Measurements from ENCODE around the gene ANKAR. TPM values are rescaled to one million over a fixed set of nuclear protein-coding genes. Genes with fewer than 3 reads are reported as not detected.

Gene ANKAR
- total RNA-seq, 1 experiment from 2014 or later, result 4.4 TPM

DNA sequence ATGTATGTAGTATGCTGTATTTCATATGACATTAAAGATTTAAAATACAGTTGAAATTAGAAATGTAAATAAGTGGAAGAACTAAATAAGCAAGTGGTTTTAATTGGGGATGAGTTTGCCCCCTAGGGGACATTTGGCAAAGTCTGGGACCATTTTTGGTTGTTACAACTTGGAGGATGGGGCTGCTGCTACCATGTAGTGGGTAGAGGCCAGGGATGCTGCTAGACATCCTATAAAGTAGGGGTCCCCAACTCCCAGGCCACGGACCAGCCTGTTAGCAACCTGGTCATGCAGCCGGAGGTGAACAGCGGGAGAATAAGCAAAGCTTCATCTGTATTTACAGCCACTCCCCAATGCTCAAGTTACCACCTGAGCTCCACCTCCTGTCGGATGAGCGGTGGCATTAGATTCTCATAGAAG lies 41.1 kb upstream of the ANKAR start:
- Histone ChIP-seq H3K4me3 (ENCODE audit: low read depth in 2 of 2, low read length in 2 of 2) (no peak overlapping the region), H3K27me3 (ENCODE audit: control insufficient read depth, insufficient read depth, low read length) (no peaks in the 10 kb centered on the region), H3K36me3 (ENCODE audit: control insufficient read depth, insufficient read depth, low read length) (no peaks in the 10 kb centered on the region), H3K9me3 (ENCODE audit: control insufficient read depth, insufficient read depth, low read depth, low read length) (no peaks in the 10 kb centered on the region), H3K4me1 (ENCODE audit: control insufficient read depth, insufficient read depth, low read length) (no peaks in the 10 kb centered on the region), H3K27ac (ENCODE audit: low read length) (no peak overlapping the region)
- ChIA-PET CTCF (no interaction called here), POLR2A (no interaction called here)
- no peak for DNase-seq (ENCODE audit: low read depth, low spot score)
- intact Hi-C loops (cut with micrococcal nuclease; ENCODE audit: unreplicated experiment) (no loop called here), in situ Hi-C loops (cut with HindIII; ENCODE audit: low pct_unique_long_range_greater_than_20kb, low sequenced_read_pairs) (no loop called here)
- no peak for ATAC-seq
- TF ChIP-seq, protein P1, sequence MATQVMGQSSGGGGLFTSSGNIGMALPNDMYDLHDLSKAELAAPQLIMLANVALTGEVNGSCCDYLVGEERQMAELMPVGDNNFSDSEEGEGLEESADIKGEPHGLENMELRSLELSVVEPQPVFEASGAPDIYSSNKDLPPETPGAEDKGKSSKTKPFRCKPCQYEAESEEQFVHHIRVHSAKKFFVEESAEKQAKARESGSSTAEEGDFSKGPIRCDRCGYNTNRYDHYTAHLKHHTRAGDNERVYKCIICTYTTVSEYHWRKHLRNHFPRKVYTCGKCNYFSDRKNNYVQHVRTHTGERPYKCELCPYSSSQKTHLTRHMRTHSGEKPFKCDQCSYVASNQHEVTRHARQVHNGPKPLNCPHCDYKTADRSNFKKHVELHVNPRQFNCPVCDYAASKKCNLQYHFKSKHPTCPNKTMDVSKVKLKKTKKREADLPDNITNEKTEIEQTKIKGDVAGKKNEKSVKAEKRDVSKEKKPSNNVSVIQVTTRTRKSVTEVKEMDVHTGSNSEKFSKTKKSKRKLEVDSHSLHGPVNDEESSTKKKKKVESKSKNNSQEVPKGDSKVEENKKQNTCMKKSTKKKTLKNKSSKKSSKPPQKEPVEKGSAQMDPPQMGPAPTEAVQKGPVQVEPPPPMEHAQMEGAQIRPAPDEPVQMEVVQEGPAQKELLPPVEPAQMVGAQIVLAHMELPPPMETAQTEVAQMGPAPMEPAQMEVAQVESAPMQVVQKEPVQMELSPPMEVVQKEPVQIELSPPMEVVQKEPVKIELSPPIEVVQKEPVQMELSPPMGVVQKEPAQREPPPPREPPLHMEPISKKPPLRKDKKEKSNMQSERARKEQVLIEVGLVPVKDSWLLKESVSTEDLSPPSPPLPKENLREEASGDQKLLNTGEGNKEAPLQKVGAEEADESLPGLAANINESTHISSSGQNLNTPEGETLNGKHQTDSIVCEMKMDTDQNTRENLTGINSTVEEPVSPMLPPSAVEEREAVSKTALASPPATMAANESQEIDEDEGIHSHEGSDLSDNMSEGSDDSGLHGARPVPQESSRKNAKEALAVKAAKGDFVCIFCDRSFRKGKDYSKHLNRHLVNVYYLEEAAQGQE (IDR thresholded peaks at IDR 0.05; ENCODE audit: insufficient read depth in 1 of 2, low read depth in 2 of 2, low read length in 1 of 2), result no peak
- TF ChIP-seq, protein P2, sequence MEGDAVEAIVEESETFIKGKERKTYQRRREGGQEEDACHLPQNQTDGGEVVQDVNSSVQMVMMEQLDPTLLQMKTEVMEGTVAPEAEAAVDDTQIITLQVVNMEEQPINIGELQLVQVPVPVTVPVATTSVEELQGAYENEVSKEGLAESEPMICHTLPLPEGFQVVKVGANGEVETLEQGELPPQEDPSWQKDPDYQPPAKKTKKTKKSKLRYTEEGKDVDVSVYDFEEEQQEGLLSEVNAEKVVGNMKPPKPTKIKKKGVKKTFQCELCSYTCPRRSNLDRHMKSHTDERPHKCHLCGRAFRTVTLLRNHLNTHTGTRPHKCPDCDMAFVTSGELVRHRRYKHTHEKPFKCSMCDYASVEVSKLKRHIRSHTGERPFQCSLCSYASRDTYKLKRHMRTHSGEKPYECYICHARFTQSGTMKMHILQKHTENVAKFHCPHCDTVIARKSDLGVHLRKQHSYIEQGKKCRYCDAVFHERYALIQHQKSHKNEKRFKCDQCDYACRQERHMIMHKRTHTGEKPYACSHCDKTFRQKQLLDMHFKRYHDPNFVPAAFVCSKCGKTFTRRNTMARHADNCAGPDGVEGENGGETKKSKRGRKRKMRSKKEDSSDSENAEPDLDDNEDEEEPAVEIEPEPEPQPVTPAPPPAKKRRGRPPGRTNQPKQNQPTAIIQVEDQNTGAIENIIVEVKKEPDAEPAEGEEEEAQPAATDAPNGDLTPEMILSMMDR (IDR thresholded peaks at IDR 0.05), result peak; percentile 42
- TF ChIP-seq TCF7L2 (IDR thresholded peaks at IDR 0.05; ENCODE audit: low read depth, low read length) (no peak), SIN3A (IDR thresholded peaks at IDR 0.05; ENCODE audit: borderline replicate concordance, insufficient read depth, low read depth, low read length) (no peak), POLR2AphosphoS5 (IDR thresholded peaks at IDR 0.05; ENCODE audit: low read depth, low read length) (no peak)
- no TSS peak for BruUV-seq (replicated peaks)

DNA sequence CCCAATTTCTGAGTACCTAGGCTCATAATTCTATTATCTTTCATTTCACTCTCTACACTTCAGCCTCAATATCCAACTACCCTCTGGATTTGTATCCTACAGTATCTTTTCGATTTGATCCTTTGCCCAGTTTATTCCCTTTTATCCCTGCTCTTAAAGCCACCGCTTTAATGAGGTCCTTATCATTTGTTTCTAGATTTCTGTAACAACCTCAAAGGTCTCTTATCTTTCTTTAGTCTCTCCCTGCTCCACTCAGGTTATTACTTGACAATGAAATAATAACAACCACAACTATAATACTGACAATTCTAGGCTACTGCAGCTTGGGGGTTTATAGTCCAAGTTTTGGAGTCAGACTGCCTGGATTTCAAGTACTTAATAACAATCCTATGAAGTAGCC lies 39.1 kb upstream of the ANKAR start:
- POLR2A ChIA-PET, result no interaction called here
- BruUV-seq (replicated peaks), result no TSS peak
- DNase-seq (ENCODE audit: low read depth, low spot score), result no peak
- H3K9me3 ChIP-seq (ENCODE audit: control insufficient read depth, insufficient read depth, low read depth, low read length), result no peaks in the 10 kb centered on the region
- H3K4me3 ChIP-seq (ENCODE audit: low read depth in 2 of 2, low read length in 2 of 2), result no peak overlapping the region
- H3K27ac ChIP-seq (ENCODE audit: low read length), result no peak overlapping the region
- in situ Hi-C loops (cut with HindIII; ENCODE audit: low pct_unique_long_range_greater_than_20kb, low sequenced_read_pairs), result no loop called here
- H3K27me3 ChIP-seq (ENCODE audit: control insufficient read depth, insufficient read depth, low read length), result no peaks in the 10 kb centered on the region
- H3K36me3 ChIP-seq (ENCODE audit: control insufficient read depth, insufficient read depth, low read length), result no peaks in the 10 kb centered on the region
- no peak for ATAC-seq
- no peaks in the 10 kb centered on the region for H3K4me1 ChIP-seq (ENCODE audit: control insufficient read depth, insufficient read depth, low read length)
- CTCF ChIA-PET, result no interaction called here
- intact Hi-C loops (cut with micrococcal nuclease; ENCODE audit: unreplicated experiment), result no loop called here
- TF ChIP-seq POLR2AphosphoS5 (IDR thresholded peaks at IDR 0.05; ENCODE audit: low read depth, low read length), result no peak
- TF ChIP-seq TCF7L2 (IDR thresholded peaks at IDR 0.05; ENCODE audit: low read depth, low read length), result no peak
- TF ChIP-seq, protein P2 (IDR thresholded peaks at IDR 0.05), result no peak
- TF ChIP-seq, protein P1 (IDR thresholded peaks at IDR 0.05; ENCODE audit: insufficient read depth in 1 of 2, low read depth in 2 of 2, low read length in 1 of 2), result no peak
- TF ChIP-seq SIN3A (IDR thresholded peaks at IDR 0.05; ENCODE audit: borderline replicate concordance, insufficient read depth, low read depth, low read length), result no peak

All from Panc1 (cell line).